Smooth muscle cell (in vitro differentiated cells): ENCODE measurements around the gene BOD1L1. TPM values are rescaled to one million over a fixed set of nuclear protein-coding genes. Genes with fewer than 3 reads are reported as not detected.
A peak's percentile ranks its signal among the peaks of the same experiment; 100 is the strongest.

Experiments
- DNase-seq: peaks from one replicate; lab custom pipeline; 2025; ENCODE audit not compliant: unreplicated experiment; lab: John Stamatoyannopoulos, UW
- H2AFZ ChIP-seq: fragments of 200-600 bp; sonication (generic); 2 replicates; pipeline ENCODE4 v1.6.0; 2016; ENCODE audit warnings: antibody characterized with exemption, low read depth, mild to moderate bottlenecking
- H3F3A ChIP-seq: fragments of 200-600 bp; sonication (generic); 2 replicates; pipeline ENCODE4 v1.6.0; 2017; ENCODE audit warnings: antibody characterized with exemption, low read depth
- H3K27ac ChIP-seq: fragments of 200-600 bp; sonication (generic); 2 replicates; pipeline ENCODE4 v1.5.1; 2016; ENCODE audit warnings: low read depth, mild to moderate bottlenecking
- H3K27me3 ChIP-seq: fragments of 200-600 bp; sonication (generic); 2 replicates; pipeline ENCODE4 v1.6.1; 2016; ENCODE audit warnings: low read depth, mild to moderate bottlenecking
- H3K36me3 ChIP-seq: fragments of 200-600 bp; sonication (generic); 2 replicates; pipeline ENCODE4 v1.5.1; 2016; ENCODE audit warnings: low read depth
- H3K4me1 ChIP-seq: fragments of 200-600 bp; sonication (generic); 2 replicates; pipeline ENCODE4 v1.5.1; 2016; ENCODE audit warnings: low read depth
- H3K4me2 ChIP-seq: fragments of 200-600 bp; sonication (generic); 2 replicates; pipeline ENCODE4 v1.6.0; 2016; ENCODE audit warnings: mild to moderate bottlenecking
- H3K4me3 ChIP-seq: fragments of 200-600 bp; sonication (generic); 2 replicates; pipeline ENCODE4 v1.5.1; 2016; ENCODE audit warnings: mild to moderate bottlenecking
- H3K79me2 ChIP-seq: fragments of 200-600 bp; sonication (generic); 2 replicates; pipeline ENCODE4 v1.6.0; 2016; ENCODE audit warnings: low read depth, mild to moderate bottlenecking
- H3K9ac ChIP-seq: fragments of 200-600 bp; sonication (generic); 2 replicates; pipeline ENCODE4 v1.6.0; 2016; ENCODE audit warnings: low read depth
- H3K9me3 ChIP-seq: fragments of 200-600 bp; sonication (generic); replicated peaks from 2 replicates; pipeline ENCODE4 v1.5.1; 2016; ENCODE audit warnings: low read depth
- H4K20me1 ChIP-seq: fragments of 200-600 bp; sonication (generic); 2 replicates; pipeline ENCODE4 v1.6.0; 2016; ENCODE audit warnings: low read depth
- CTCF ChIP-seq: fragments of 200-600 bp; sonication (generic); IDR thresholded peaks from 2 replicates; pipeline ENCODE4 v1.5.1; 2017; ENCODE audit warnings: borderline replicate concordance, mild to moderate bottlenecking, antibody characterized with exemption; ENCODE audit not compliant: insufficient read depth, poor library complexity, severe bottlenecking
- WGBS: methylation state at CpG from one replicate; pipeline ENCODE4 v1.1.7; 2016; ENCODE audit warnings: low lambda C conversion rate; 5-methylcytosine and 5-hydroxymethylcytosine counted together
- polyA plus RNA-seq: library from polyadenylated mRNA; unstranded; fragments of >200 nt; fragmentation: Nextera tagmentation; extraction: Ambion mirVana; gene quantifications from 2 replicates; pipeline ENCODE4 v1.2.1, GENCODE V29; 2016
- total RNA-seq: library from RNA; depleted of rRNA; stranded (reverse); fragments of >200 nt; gene quantifications from 2 replicates; pipeline ENCODE4 v1.2.3, GENCODE V29; 2014

The BOD1L1 gene
- total and polyA plus RNA-seq, 2 experiments from 2014 or later = 9.8 to 30.9 TPM

GRCh38 chr4:13559413-13559812, 68.1 kb downstream of the BOD1L1 start:
- no peaks in the 10 kb centered on the region for H4K20me1 ChIP-seq

GRCh38 chr4:13558881-13559280, 68.6 kb downstream of the BOD1L1 start:
- Histone ChIP-seq H3K9ac (no peak overlapping the region), H3K27ac (peak overlapping the region; percentile 49), H4K20me1 (no peaks in the 10 kb centered on the region), H2AFZ (no peak overlapping the region), H3F3A (peaks cover 6% of the 10 kb centered on the region), H3K27me3 (no peaks in the 10 kb centered on the region), H3K36me3 (no peaks in the 10 kb centered on the region), H3K4me2 (no peak overlapping the region), H3K9me3 (no peaks in the 10 kb centered on the region), H3K79me2 (no peaks in the 10 kb centered on the region), H3K4me1 (no peaks in the 10 kb centered on the region), H3K4me3 (no peak overlapping the region)
- DNase-seq = no peak
- no peak for TF ChIP-seq CTCF
- WGBS = 67% methylated on average over 1 of the region's 1 CpG

More at GRCh38 chr4:13559413-13559812, 68.1 kb downstream of the BOD1L1 start:
- Histone ChIP-seq H3K9ac (no peak overlapping the region), H3F3A (peaks cover 6% of the 10 kb centered on the region), H3K4me3 (no peak overlapping the region), H3K27me3 (no peaks in the 10 kb centered on the region), H3K36me3 (no peaks in the 10 kb centered on the region), H3K79me2 (no peaks in the 10 kb centered on the region), H3K4me2 (no peak overlapping the region), H2AFZ (no peak overlapping the region), H3K4me1 (no peaks in the 10 kb centered on the region), H3K27ac (peak overlapping the region; percentile 49), H3K9me3 (no peaks in the 10 kb centered on the region)
- no peak for TF ChIP-seq CTCF
- 5% methylated on average over 2 of the region's 2 CpGs for WGBS
- no peak for DNase-seq

GRCh38 chr4:13555325-13555724, 72.2 kb downstream of the BOD1L1 start:
- Histone ChIP-seq H3K27me3 (no peaks in the 10 kb centered on the region), H3K36me3 (no peaks in the 10 kb centered on the region), H3K79me2 (no peaks in the 10 kb centered on the region), H3K4me2 (no peak overlapping the region), H3K9me3 (no peaks in the 10 kb centered on the region), H3F3A (peaks cover 6% of the 10 kb centered on the region), H3K4me1 (no peaks in the 10 kb centered on the region), H3K27ac (no peak overlapping the region), H3K4me3 (no peak overlapping the region), H2AFZ (no peak overlapping the region), H3K9ac (no peak overlapping the region), H4K20me1 (no peaks in the 10 kb centered on the region)
- no peak for DNase-seq
- no peak for TF ChIP-seq CTCF
- 91% methylated on average over 2 of the region's 2 CpGs for WGBS

- no peak overlapping the region for H3K9ac ChIP-seq
- no peak overlapping the region for H3K27ac ChIP-seq
- no peak overlapping the region for H2AFZ ChIP-seq
- DNase-seq = no peak
- H3K4me2 ChIP-seq = no peak overlapping the region
- WGBS = 70% methylated on average over 1 of the region's 1 CpG
- H3K4me3 ChIP-seq = no peak overlapping the region
- H3K79me2 ChIP-seq = no peaks in the 10 kb centered on the region
- H3K9me3 ChIP-seq = no peaks in the 10 kb centered on the region
- H3K36me3 ChIP-seq = no peaks in the 10 kb centered on the region
- no peaks in the 10 kb centered on the region for H3K4me1 ChIP-seq
- no peaks in the 10 kb centered on the region for H4K20me1 ChIP-seq
- H3F3A ChIP-seq = peaks cover 5% of the 10 kb centered on the region
- no peak for TF ChIP-seq CTCF
- H3K27me3 ChIP-seq = peaks cover 6% of the 10 kb centered on the region
These were observed 74.4 kb downstream of the BOD1L1 start for GRCh38 chr4:13553081-13553480.
